Heart right ventricle (tissue), 16 donors: ENCODE measurements around the gene KDM1B. TPM values are rescaled to one million over a fixed set of nuclear protein-coding genes. Genes with fewer than 3 reads are reported as not detected.
A peak's percentile ranks its signal among the peaks of the same experiment; 100 is the strongest.

ENCODE experiments used
- ATAC-seq, 8 donors: fragments of 200-7000 bp; cut with Tn5 transposase; one replicate each; pipeline ENCODE4 v1.9.1; 2020; ENCODE audit warnings: mild to moderate bottlenecking in 8 of 8, moderate library complexity in 8 of 8, moderate number of reproducible peaks in 1 of 8
- DNase-seq, 2 donors: peaks; one replicate each; pipeline ENCODE4 v3.0.0-alpha.2; 2020
- H3K27ac ChIP-seq, 10 donors: fragments of 200-600 bp; sonication (generic) in 2 of 10; one replicate each; pipeline versions ENCODE4 v1.5.0 to v1.8.0; 2020 to 2022; ENCODE audit warnings: mild to moderate bottlenecking in 3 of 10
- H3K27me3 ChIP-seq, 7 donors: fragments of 200-600 bp; one replicate each; pipeline ENCODE4 v1.8.0; 2021 to 2022; ENCODE audit warnings: mild to moderate bottlenecking in 2 of 7
- H3K36me3 ChIP-seq, 9 donors: fragments of 200-600 bp; sonication (generic) in 1 of 9; one replicate each; pipeline versions ENCODE4 v1.5.0 to v1.8.0; 2020 to 2022; ENCODE audit warnings: mild to moderate bottlenecking in 2 of 9
- H3K4me1 ChIP-seq, 9 donors: fragments of 200-600 bp; sonication (generic) in 1 of 9; one replicate each; pipeline versions ENCODE4 v1.5.0 to v1.8.0; 2020 to 2022; ENCODE audit warnings: mild to moderate bottlenecking in 4 of 9
- H3K4me3 ChIP-seq, 10 donors: fragments of 200-600 bp; sonication (generic) in 2 of 10; one replicate each; pipeline versions ENCODE4 v1.5.0 to v1.8.0; 2020 to 2022; ENCODE audit warnings: mild to moderate bottlenecking in 7 of 10, moderate library complexity in 2 of 10
- H3K9me3 ChIP-seq, 11 donors: fragments of 200-600 bp in 10 of 11; sonication (generic) in 2 of 11; one replicate each; pipeline versions ENCODE4 v1.5.0 to v1.8.0; 2013 to 2022; ENCODE audit warnings: mild to moderate bottlenecking in 2 of 11, control low read depth in 1 of 11, moderate library complexity in 1 of 11
- CTCF ChIP-seq, 9 donors: fragments of 200-600 bp; sonication (generic) in 2 of 9; IDR thresholded peaks; one replicate each; pipeline versions ENCODE4 v1.5.0 to v1.8.0; 2021 to 2022; ENCODE audit warnings: antibody characterized with exemption in 9 of 9, mild to moderate bottlenecking in 5 of 9, moderate library complexity in 1 of 9
- WGBS, 2 donors: extraction: QIAGEN DNeasy Blood & Tissue Kit; methylation state at CpG; one replicate each; pipeline ENCODE4 v1.1.7; 2013; ENCODE audit warnings: inconsistent platforms in 1 of 2; 5-methylcytosine and 5-hydroxymethylcytosine counted together
- intact Hi-C, 10 donors: fragments of 100-400 bp; cut with DNase I; formaldehyde crosslinking; loops; one replicate each; pipeline versions ENCODE4 v1.11.1 to v1.14.2; 2022
- polyA plus RNA-seq, 2 donors: library from polyadenylated mRNA; stranded (reverse); fragments of 200-250 nt; gene quantifications; one replicate each; pipeline ENCODE4 v1.2.3, GENCODE V29; 2013
- total RNA-seq, 10 donors: library from RNA; stranded (reverse); fragmentation: NEBNext Ultra II Directional in 3 of 10; extraction: Animal tissue kit (Norgen Biotek cat#: 25700) in 3 of 10; gene quantifications; one replicate each; pipeline versions ENCODE4 v1.2.1 to v1.2.4, GENCODE V29; 2021 to 2023
- donor health status: Arrhythmogenic right ventricular cardiomyopathy.
- donor health status: ischemic (EF 13 %, LVEDD 7.1; RV severe dilation, severe dysfunction).
- donor health status: healthy with polysubstance abuse.
- donor health status: DM: no; HTN: yes; CAD: no.
- donor health status: DM: no; HTN: no; CAD: no.
- donor health status: ischemic (EF 25% LVEDD 6.9; RV normal size, moderate dysfunction).
- donor health status: ischemic (EF 25% LVEDD 5.7; RV mildly dilated, moderate dysfunction).
- donor health status: healthy.
- donor health status: DM: yes; HTN: yes; CAD: no.
- donor health status: Ischemic cardiomyopathy.
- donor health status: ischemic (EF 35%, LVEDD 5.7; RV mildly dilated, moderate dysfunction).
- donor health status: nonischemic (EF 11% LVEDD 7.7; RV severe dilation, severe dysfunction).
- donor health status: DM: yes; HTN: yes; CAD: no.
- donor health status: PGD.
- donor health status: ischemic (EF 29% LVEDD 5.4; RV normal size, mild dysfunction).
- donor health status: nonischemic (EF 23%, LVEDD 6.1; RV moderate dilation, normal function).

The KDM1B gene
- total and polyA plus RNA-seq, 12 donors = 2.3 to 22.5 (median 15.2) TPM

- peaks cover 0 to 36% (median 27%) of the 10 kb centered on the region in 9 donors for H3K4me1 ChIP-seq
- no peak for TF ChIP-seq CTCF (IDR thresholded peaks at IDR 0.05)
These were observed 3.4 kb upstream of the KDM1B start for GRCh38 chr6:18151801-18152200.

GRCh38 chr6:18153311-18153703 lies 1.9 kb upstream of the KDM1B start:
- no peaks in the 10 kb centered on the region for H3K27me3 ChIP-seq
- DNase-seq (no peak), ATAC-seq (no peak)
- peaks cover 0 to 12% (median 0%) of the 10 kb centered on the region in 9 donors for H3K36me3 ChIP-seq
- H3K4me1 ChIP-seq = peaks cover 0 to 36% (median 27%) of the 10 kb centered on the region in 9 donors
- peak overlapping the region in 1 of 10 donors; percentile 91 for H3K27ac ChIP-seq
- H3K4me3 ChIP-seq = peak overlapping the region in 1 of 10 donors; percentile 2
- no peak for TF ChIP-seq CTCF (IDR thresholded peaks at IDR 0.05)
- H3K9me3 ChIP-seq = no peaks in the 10 kb centered on the region
- intact Hi-C loops = loop anchor here in 3 of 10 donors (10.0 kb wide), 2 partner anchors 111 to 449 kb away; partner anchors contain the start of genes DEK (in 3 of the 3) and NUP153 (in 1 of the 3)

More at GRCh38 chr6:18151801-18152200, 3.4 kb upstream of the KDM1B start:
- ATAC-seq (no peak), DNase-seq (no peak)
- no peak overlapping the region for H3K27ac ChIP-seq
- no peaks in the 10 kb centered on the region for H3K9me3 ChIP-seq
- 73 to 78% methylated on average over 3 of the region's 3 CpGs for WGBS, 2 donors
- peaks cover 0 to 27% (median 0%) of the 10 kb centered on the region in 9 donors for H3K36me3 ChIP-seq
- H3K27me3 ChIP-seq = no peaks in the 10 kb centered on the region
- no peak overlapping the region for H3K4me3 ChIP-seq
- intact Hi-C loops = loop anchor here in 3 of 10 donors (10.0 kb wide), 2 partner anchors 113 to 447 kb away; partner anchors contain the start of genes DEK (in 3 of the 3) and NUP153 (in 1 of the 3)

GRCh38 chr6:18154507-18155149 lies 594 bp upstream of the KDM1B start, which contains the start of gene TPMT:
TPMT (minus strand) TSS chr6:18155077; CDS start chr6:18149127, 5,950 bp downstream.
- WGBS, 2 donors = 0 to 1% methylated on average over 32 to 34 of the region's 34 CpGs
- ATAC-seq (peak in 6 of 8 donors; percentile 2 to 93 (median 24)), DNase-seq (no peak)
- Histone ChIP-seq H3K4me3 (peak within 1 kb of the TSS; percentile 84 to 100 (median 96)), H3K27ac (peak within 1 kb of the TSS in 9 of 10 donors; percentile 81 to 94 (median 91)), H3K9me3 (no peaks in the 10 kb centered on the region), H3K27me3 (no peaks in the 10 kb centered on the region), H3K4me1 (peaks cover 0 to 36% (median 27%) of the 10 kb centered on the region in 9 donors), H3K36me3 (peaks cover 0 to 9% (median 0%) of the 10 kb centered on the region in 9 donors)
- intact Hi-C loops = loop anchor here in 4 of 10 donors (5.0 to 10.0 kb wide), 3 partner anchors 108 to 450 kb away; partner anchors contain the start of genes DEK (in 4 of the 4) and NUP153 (in 1 of the 4)
- no peak for TF ChIP-seq CTCF (IDR thresholded peaks at IDR 0.05)

- TF ChIP-seq CTCF (IDR thresholded peaks at IDR 0.05) = peak in 3 of 9 donors; percentile 21 to 32 (median 31)
- peaks cover 0 to 15% (median 1%) of the 10 kb centered on the region in 9 donors for H3K36me3 ChIP-seq
- ATAC-seq = peak in 5 of 8 donors; percentile 8 to 42 (median 15)
- H3K27ac ChIP-seq = peak overlapping the region in 9 of 10 donors; percentile 74 to 94 (median 88)
- H3K27me3 ChIP-seq = no peaks in the 10 kb centered on the region
- peaks cover 0 to 36% (median 27%) of the 10 kb centered on the region in 9 donors for H3K4me1 ChIP-seq
- no peaks in the 10 kb centered on the region for H3K9me3 ChIP-seq
- intact Hi-C loops = loop anchor here in 4 of 10 donors (5.0 to 10.0 kb wide), 3 partner anchors 106 to 451 kb away; partner anchors contain the start of genes DEK (in 4 of the 4) and NUP153 (in 1 of the 4)
- peak overlapping the region; percentile 84 to 100 (median 96) for H3K4me3 ChIP-seq
- DNase-seq = peak; percentile 42 to 51
- WGBS, 2 donors = 3% methylated on average over 26 of the region's 26 CpGs
These were observed 721 bp downstream of the KDM1B start for GRCh38 chr6:18155864-18156421.
